ENCODE results near the gene DLGAP5.

The DLGAP5 gene, protein sequence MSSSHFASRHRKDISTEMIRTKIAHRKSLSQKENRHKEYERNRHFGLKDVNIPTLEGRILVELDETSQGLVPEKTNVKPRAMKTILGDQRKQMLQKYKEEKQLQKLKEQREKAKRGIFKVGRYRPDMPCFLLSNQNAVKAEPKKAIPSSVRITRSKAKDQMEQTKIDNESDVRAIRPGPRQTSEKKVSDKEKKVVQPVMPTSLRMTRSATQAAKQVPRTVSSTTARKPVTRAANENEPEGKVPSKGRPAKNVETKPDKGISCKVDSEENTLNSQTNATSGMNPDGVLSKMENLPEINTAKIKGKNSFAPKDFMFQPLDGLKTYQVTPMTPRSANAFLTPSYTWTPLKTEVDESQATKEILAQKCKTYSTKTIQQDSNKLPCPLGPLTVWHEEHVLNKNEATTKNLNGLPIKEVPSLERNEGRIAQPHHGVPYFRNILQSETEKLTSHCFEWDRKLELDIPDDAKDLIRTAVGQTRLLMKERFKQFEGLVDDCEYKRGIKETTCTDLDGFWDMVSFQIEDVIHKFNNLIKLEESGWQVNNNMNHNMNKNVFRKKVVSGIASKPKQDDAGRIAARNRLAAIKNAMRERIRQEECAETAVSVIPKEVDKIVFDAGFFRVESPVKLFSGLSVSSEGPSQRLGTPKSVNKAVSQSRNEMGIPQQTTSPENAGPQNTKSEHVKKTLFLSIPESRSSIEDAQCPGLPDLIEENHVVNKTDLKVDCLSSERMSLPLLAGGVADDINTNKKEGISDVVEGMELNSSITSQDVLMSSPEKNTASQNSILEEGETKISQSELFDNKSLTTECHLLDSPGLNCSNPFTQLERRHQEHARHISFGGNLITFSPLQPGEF

DNA sequence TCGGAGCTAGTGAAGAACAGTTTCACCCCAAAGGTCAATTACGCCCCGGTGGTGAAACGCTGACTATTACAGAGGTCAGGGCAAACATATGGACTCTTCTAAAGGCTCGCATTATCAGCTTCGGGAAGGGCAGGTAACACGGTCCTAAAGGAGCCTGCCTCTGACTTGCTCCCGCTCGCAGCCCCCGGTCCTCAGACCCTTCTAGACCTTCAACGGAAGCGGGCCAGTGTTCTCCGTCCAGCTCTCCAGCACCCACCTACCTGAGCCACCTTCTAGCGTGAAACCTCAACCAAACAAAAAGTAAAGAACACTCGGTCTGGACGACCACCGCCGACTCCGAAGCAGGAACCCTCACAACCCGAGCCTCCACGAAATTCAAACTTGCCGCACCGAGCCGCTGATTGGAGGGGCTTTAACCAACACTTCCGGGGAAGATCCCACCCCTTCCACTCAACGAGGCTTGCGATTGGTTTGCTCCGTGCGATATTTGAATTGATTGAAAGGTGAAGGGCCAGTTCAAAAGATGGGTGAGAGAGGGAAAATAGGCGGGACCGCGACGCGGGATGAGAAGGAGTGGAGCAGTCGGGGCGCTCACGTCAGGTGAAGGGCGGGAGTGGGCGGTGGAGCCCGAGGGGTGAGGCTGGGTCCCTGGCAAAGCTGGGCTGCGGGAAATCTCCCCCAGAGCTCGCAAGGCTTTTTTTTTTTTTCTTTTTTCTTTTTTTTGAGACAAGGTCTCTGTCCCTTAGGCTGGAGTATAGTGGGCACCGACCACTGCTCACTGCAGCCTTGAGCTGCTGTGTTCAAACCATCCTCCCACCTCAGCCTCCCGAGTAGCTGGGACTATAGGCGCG lies at the start of gene DLGAP5:
TSS of gene DLGAP5 (minus strand) at position 383 of the 851 bp plus-strand sequence. CDS start 2,406 bp downstream, outside the sequence.
- peak; percentile 96 for DNase-seq (ENCODE audit: low spot score)

DNA sequence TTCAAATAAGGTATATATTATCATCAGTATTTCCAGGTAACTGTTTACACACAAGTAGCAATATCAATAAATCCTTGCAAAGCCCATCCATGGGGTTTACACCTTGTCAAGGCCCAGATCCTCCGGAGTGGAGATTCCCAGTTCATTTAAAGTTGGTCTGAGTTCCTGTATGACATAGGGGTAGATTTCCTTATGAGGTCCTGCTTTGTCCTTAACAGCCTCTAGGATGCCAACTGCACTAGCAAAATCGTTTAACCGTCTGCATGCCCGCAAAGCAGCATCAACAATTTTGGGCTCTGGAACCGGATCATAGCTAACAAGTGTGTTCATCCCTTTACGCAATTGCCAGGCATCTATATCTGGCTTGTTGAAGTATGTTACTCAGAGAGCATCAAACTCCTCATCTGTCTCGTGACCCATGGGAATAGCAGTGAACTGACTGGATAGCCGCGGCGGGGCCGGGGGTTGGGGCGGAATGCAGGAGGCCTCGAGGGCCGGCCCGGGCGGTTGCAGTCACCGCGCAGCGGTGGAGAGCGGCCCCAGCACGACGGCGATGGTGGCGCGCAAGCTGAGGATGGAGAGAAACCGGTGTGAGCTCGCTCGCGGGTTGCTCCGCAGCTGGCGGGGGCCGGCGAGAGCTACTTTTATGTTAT lies 49.3 kb upstream of the DLGAP5 start:
- DNase-seq (ENCODE audit: low spot score) = no peak

DNA sequence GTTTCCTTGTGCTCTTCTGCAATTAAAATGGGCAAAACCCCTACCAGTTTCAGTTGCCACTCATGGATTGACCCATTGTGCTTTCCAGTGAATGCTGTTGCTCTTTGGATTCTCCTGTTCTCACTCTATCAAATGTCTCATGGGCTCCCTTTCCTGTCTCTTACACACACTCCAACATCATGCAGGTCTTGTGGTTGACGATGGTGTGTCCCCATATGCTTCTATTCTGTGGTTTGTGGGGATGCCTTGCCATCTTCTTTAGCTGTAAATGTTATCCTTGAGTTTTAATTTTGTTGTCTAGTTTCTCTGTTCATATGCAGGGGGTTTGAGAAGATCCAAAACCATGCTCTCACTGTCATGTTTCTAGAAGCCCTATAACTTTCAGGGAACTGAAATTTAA lies 47.9 kb upstream of the DLGAP5 start:
- no peak for DNase-seq (ENCODE audit: low spot score)

DNA sequence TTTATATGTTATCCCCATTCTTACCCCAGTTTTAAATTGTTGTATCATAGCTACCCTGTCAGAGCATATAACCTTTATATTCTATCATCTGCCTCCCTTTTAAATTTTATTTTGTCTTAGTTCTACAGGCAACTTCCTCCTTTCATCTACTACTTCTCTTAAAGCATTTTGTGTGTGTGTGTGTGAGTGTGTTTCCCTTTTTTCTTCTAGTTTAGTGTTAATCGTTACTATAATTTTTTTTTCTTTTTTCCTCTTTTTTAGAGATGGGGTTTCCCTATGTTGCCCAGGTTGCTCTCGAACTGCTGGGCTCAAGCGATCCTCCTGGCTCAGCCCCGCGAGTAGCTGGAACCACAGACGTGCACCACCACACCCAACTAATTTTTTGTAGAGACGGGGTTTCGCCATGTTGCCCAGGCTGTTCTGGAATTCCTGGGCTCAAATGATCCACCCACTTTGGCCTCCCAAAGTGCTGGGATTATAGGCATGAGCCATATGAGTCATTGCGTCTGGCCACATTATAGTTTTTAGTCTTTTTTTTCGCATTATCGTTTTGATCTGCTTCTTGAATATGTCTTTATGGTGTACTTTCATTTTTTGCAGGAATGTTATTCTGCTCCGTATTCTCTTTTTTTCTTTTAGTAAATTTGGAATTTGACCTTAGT lies 46.8 kb upstream of the DLGAP5 start:
- DNase-seq (ENCODE audit: low spot score) = no peak

DNA sequence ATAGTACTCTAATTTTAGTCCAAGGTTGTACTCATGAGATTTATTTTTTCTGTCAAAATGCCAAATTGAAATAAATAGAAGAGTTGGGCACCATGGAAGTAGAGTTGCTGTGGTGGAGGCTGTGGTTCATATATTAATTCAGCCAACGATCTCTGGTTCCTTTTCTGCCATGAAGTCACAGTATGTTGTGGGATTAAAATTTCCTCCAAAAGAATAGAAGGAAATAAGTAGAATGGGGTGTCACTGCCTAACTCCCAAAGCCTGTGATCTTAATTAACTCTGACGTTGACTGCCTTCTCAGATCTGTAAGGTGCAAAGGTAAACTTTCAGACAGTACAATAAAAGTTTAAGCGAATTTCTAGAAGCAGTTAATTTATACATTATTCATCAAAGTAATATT lies 42.2 kb upstream of the DLGAP5 start:
- DNase-seq (ENCODE audit: low spot score) = no peak

DNA sequence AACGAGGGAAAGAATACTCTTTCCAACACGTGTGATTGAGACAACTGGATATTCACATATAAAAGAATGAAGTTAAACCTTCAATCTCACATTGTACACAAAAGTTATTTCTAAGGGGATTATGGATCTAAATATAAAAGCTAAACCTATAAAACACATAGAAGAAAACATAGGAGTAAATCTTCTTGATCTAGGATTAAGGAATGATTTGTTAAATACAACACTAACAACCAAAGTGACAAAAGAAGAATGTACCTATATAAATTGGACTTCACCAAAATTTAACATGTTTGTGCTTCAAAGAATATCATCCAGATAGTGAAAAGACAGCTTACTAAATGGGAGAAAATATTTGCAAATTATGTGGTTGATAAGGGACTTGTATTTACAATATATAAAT lies 36.9 kb upstream of the DLGAP5 start:
- DNase-seq (ENCODE audit: low spot score) = no peak

DNA sequence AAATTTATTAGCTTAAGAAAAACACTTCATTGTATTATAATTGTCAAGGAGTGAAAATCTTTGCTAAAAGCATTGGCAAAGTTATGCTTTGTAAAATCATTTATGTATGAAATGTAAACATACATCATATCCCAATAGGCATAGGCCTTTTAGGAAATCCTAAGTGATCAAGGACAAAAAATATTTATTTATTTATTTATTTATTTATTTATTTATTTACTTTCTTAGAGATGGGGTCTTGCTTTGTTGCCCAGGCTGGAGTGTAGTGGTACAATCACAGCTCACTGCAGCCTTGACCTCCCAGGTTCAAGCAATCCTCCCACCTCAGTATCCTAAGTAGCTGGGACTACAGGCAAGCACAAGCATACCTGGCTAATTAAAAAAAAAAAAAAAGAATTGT lies 32.0 kb upstream of the DLGAP5 start:
- no peak for DNase-seq (ENCODE audit: low spot score)

DNA sequence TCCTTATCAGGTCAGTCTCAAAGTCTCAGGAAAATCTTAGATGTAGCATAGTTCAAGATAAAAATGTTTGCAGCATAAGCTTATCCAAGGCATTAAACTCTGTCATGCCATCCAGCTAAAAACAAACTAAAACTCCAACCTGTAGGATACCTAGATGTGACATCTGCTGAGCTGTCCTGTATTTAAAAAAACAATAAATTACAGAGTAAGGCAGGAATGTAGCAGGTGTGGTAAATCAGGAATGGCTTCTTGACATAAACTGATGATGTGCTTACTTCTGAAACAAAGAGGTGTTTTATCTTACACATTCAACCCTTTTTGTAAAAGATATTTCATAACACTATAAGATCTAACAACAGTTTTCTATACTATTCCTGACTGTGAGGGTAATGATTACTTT lies 30.6 kb upstream of the DLGAP5 start:
- no peak for DNase-seq (ENCODE audit: low spot score)

DNA sequence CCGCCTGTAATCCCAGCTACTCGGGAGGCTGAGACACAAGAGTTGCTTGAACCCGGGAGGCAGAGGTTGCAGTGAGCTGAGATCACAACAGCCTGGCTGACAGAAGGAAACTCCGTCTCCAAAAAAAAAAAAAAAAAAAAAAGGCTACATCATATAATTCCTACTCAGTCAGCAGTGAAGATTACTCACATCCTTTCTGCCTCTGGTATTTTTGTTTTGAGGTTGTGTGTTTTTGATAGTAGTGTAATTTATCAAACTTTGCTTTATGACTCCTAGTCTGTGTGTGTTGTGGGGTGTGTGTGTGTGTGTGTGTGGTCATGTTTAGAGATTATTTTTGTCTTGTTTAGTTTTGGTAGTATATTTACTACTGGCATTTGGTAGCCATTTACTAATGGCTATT lies 29.8 kb upstream of the DLGAP5 start:
- DNase-seq (ENCODE audit: low spot score) = no peak

DNA sequence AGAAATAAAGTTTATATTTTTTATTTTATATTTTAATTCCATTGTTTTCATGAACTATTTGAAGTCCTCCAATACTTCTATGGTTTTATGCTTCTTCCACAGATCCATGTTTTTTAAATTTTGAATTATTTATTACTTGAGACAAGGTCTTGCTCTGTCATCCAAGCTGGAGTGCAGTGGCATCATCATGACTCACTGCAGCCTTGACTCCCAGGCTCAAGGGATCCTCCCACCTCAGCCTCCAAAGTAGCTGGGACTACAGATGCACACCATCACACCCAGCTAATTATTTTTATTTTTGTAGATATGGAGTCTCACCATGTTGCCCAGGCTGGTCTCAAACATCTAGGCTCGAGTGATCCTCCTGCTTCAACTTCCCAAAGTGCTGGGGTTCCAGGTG lies 28.8 kb upstream of the DLGAP5 start:
- no peak for DNase-seq (ENCODE audit: low spot score)

DNA sequence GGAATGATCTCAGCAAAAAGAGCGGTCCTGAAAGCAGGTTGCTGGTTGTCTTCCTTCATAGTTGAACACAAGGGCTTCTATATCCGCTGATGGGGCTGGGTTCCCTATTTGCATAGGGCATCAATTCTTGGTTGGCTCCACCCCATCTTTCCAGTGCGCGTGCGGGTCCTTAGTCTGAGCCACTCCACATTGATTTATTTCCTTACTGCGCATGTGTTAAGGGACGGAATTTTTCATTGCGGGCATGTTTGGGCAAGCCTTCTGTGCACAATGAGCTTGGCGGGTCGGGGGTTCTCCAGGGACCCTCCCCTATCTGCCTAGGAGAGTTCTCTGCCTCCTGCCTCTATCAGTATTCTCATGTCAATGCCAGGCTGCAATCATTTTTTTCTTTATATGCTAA lies 21.2 kb upstream of the DLGAP5 start:
- no peak for DNase-seq (ENCODE audit: low spot score)

DNA sequence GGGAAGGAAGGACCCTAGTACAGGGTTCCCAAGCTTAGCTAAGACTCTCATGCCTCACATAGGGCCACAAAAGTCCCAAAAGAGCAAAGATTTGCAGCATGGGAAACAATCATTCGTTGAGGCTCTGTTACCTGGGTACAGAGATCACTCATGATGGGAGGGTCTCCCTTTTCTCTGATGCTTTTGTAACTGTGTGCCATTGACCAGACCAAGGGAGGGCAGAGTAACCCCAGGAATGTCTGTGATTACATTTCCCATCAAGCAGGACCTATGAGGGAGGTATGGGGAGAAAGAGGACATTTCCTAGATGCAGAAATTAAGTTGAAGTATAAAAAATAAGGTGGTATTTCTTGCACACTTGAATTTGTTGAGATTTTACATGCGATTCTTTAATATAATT lies 16.4 kb upstream of the DLGAP5 start:
- no peak for DNase-seq (ENCODE audit: low spot score)

DNA sequence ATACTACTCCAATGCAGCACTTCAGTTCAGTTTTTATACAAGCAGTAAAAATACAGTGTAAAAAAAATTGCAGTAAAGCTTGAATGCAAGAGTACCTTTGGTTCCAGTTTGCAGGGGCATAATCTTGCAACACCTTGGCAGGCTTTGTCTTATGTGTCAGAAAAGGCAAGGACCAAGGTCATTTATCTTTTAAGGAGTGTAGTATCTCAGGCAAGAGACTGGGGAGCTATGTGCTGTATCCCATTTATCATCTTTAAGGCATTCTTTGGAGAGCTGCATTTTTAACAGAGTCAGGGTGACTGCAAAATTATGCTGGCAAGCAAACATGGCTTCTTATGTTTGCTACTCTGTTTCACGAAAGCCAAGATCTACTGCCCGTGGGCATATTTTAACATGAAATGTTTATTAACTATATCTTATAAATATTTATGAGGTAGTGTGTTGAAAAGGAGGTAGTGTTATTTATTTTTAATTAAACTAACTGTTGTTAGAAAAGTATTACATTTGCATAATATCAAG lies 14.8 kb upstream of the DLGAP5 start:
- DNase-seq (ENCODE audit: low spot score) = no peak

DNA sequence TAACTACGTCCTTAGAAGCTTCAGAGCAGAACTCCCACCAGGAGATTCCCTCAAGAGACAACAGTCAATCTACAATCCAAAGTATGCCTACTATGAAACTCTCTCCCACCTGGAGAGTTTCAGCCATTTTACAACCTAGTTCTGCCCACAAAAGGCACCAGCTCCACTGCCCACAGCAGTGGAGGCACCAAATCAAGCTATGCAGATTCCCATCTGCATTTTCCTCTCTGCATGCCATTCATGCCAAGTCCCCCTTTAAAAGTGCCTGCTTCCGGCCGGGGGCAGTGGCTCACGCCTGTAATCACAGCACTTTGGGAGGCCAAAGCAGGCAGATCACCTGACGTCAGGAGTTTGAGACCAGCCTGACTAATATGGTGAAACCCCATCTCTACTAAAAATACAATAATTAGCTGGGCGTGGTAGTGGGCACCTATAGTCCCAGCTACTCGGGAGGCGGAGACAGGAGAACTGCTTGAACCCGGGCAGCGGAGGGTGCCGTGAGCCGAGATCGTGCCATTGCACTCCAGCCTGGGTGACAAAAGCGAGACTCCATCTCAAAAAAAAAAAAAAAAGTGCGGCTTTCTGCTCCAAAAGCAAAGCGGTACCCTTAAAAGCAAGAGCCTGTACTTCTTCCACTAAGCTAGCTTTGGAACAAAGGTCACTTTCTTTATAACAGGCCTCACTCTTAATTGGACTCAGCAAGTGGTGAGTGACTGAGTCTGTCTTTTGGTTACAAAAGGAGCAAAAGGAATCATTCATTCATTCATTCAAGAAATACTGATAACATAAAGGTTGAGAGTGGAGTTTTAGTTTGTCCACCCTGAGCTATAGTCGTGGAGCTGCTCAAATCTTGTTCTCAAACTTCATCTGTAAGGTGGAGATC lies 10.1 kb upstream of the DLGAP5 start:
- DNase-seq (ENCODE audit: low spot score) = no peak

DNA sequence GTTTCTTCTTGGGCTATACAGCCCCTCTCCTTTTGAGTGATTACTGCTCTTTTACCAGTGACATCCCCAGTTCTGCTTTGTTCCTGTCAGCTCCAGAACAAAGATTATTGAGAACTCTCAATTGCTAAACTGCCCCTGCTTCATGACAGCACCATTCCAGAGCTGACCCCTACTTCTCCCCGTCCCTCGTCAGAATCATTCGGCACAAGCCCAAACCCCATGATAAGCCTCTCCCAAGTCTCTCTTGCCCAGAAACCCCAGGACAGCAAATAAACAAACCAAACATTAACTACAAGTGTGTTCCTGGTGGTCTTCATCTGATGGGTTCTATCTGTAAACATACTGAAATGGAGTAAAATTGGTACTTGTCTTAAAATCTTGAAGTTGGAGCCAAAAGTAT lies 9.3 kb upstream of the DLGAP5 start:
- no peak for DNase-seq (ENCODE audit: low spot score)

DNA sequence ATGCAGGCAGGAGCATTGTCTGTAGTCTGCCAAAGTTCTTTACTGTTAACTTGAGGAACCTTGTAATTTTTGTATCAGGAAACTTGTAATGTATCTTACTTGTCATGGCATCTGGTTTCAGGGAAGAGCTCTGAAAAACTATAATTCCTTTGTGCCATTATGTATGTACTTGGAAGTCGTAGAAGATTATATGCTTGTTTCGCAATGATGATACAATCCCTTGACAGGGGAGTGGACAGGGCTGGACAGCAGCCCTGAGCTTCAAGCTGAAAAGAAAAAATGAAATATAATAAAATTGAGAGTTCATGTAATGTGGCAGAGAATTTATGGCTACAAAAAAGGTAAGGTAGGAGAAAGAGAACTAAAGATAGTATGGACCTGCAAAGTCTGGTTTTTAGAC lies 7.4 kb upstream of the DLGAP5 start:
- DNase-seq (ENCODE audit: low spot score) = no peak

DNA sequence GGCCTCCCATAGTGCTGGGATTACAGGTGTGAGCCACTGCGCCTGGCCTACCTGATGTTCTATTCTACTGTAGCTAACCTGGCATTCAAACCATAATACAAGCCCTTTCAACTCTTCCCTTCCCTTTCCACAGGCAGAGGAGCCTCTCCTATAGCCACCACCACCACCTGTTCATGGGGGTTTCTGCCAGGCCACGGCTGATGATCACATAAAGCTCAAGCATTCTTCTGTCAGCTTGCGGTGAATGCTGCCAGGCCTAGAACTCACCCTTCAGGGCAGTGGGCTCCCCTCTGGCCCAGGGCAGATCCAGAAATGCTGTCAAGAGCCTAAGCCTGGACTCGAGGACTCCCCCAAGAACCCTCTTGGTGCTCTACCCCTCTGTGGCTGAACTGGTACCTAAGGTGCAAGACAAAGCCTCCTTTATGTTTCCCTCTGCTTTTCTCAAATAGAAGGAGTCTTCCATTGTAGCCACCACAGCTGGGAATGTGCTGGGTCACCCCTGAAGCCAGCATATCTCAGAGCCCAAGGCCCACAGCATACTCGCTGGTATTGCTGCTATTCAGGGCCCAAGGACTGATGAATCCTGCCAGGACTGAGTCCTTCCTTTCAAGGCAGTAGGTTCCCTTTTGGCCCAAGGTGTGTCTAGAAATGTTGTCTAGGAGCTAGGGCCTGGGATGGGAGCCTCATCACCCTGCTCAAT lies 3.4 kb upstream of the DLGAP5 start:
- DNase-seq (ENCODE audit: low spot score) = no peak

DNA sequence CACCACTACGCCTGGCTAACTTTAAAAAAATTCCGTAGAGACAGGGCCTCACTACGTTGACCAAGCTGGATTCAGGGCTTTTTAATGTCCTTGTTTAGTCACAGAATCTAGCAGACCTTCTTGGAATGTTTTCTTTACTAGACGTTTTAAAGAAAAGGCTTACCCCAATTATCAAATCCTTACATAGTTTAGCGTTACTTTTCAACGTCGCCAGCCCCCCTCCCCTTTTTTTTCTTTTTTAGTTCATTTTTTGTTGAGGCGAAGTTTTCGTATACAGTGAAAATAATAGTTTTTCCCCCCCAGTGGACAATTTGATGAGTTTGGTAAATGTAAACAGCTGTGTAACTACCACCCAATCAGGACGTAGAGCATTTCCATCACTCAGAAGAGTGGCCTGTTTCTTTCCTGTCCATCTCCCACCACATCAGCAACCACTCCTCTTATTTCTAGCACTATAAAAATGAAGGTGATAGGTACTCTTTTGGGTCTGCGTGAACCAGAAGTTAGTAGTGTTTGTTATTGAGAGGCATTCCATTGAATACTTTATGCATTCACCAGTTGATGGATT lies 753 bp upstream of the DLGAP5 start:
- no peak for DNase-seq (ENCODE audit: low spot score)

DNA sequence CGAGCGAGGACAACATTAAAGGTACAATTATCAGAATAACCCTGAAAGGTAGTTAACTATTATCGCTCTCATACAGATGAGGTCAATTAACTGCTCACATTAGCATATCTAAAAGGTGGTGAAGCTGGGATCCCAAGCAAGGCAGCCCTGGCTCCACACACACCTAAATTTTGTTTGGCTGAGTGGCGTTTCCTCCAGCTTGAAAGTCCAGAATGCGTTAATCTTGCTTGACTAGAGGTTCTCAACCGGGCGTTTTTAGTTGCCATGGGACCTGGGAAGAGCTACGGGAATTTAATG lies 531 bp downstream of the DLGAP5 start:
- peak; percentile 54 for DNase-seq (ENCODE audit: low spot score)
